ENCODE data around the gene ARVCF. TPM values are rescaled to one million over a fixed set of nuclear protein-coding genes. Genes with fewer than 3 reads are reported as not detected.

ARVCF gene
- total and polyA plus RNA-seq, 9 of the 15 experiments (the other 6 are each of a cell fraction or from before 2014, with no cell fraction given) = 0.03 to 97.4 (median 15.6) TPM

DNA sequence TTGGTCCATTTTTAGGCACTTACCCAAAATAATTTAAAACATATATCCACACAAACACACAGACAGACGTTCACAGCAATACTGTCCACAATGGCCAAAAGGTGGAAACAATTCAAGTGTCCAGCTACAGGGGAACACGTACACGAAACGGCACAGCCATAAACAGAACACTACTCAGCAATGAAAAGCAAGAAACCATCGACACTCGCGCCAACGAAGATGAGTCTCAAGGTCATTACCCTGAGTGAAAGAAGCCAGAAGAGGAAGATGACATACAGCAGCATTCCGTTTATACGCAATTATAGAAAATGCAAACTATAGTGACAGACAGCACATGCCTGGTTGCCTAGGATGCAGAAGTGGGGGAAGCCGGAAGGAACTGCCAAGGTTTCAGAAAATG lies 88.4 kb downstream of the ARVCF start (continued):
- TF ChIP-seq ESRRA (IDR thresholded peaks at IDR 0.05; ENCODE audit: borderline replicate concordance, low read depth) (peak; percentile 59), CSDE1 (IDR thresholded peaks at IDR 0.05) (0 out of 4 replicates have a peak, but pooled peaks of 1 of the 2 experiments have one; percentile 51), SMAD4 (CRISPR knock-in tag; conservative IDR thresholded peaks at IDR 0.05) (no peak), ARHGAP35 (IDR thresholded peaks at IDR 0.05; ENCODE audit: partially characterized antibody) (peak; percentile 64), EZH2 (IDR thresholded peaks at IDR 0.05; ENCODE audit: borderline replicate concordance, low read depth, low read length) (no peak), ATF7 (IDR thresholded peaks at IDR 0.05) (no peak), HDGF (IDR thresholded peaks at IDR 0.05) (peak; percentile 79; the same call in 1 of the 2 replicates), ETV6 (IDR thresholded peaks at IDR 0.05; ENCODE audit: borderline replicate concordance in 1 of 2, low read depth in 2 of 2, low read length in 1 of 2) (no peak), ETV6 (CRISPR knock-in tag; IDR thresholded peaks at IDR 0.05; ENCODE audit: borderline replicate concordance) (peak; percentile 28; the same call in 1 of the 2 replicates), HLTF (IDR thresholded peaks at IDR 0.05) (no peak), NCOA4 (IDR thresholded peaks at IDR 0.05; ENCODE audit: partially characterized antibody) (no peak), MTA2 (IDR thresholded peaks at IDR 0.05; ENCODE audit: low read depth) (no peak), SRSF3 (IDR thresholded peaks at IDR 0.05; ENCODE audit: insufficient read depth, low read length) (no peak), NFIC (IDR thresholded peaks at IDR 0.05) (peak; percentile 6; the same call in 1 of the 2 replicates), SMAD2 (IDR thresholded peaks at IDR 0.05; ENCODE audit: low read depth, low read length) (no peak), NR4A1 (CRISPR knock-in tag; IDR thresholded peaks at IDR 0.05) (no peak), NR4A1 (tag; IDR thresholded peaks at IDR 0.05) (no peak), WHSC1 (IDR thresholded peaks at IDR 0.05; ENCODE audit: low read length) (peak; percentile 86), ETV5 (CRISPR knock-in tag; IDR thresholded peaks at IDR 0.05; ENCODE audit: low read depth) (no peak), FOSL1 (tag; conservative IDR thresholded peaks at IDR 0.05) (no peak)
- TF ChIP-seq, protein P1, sequence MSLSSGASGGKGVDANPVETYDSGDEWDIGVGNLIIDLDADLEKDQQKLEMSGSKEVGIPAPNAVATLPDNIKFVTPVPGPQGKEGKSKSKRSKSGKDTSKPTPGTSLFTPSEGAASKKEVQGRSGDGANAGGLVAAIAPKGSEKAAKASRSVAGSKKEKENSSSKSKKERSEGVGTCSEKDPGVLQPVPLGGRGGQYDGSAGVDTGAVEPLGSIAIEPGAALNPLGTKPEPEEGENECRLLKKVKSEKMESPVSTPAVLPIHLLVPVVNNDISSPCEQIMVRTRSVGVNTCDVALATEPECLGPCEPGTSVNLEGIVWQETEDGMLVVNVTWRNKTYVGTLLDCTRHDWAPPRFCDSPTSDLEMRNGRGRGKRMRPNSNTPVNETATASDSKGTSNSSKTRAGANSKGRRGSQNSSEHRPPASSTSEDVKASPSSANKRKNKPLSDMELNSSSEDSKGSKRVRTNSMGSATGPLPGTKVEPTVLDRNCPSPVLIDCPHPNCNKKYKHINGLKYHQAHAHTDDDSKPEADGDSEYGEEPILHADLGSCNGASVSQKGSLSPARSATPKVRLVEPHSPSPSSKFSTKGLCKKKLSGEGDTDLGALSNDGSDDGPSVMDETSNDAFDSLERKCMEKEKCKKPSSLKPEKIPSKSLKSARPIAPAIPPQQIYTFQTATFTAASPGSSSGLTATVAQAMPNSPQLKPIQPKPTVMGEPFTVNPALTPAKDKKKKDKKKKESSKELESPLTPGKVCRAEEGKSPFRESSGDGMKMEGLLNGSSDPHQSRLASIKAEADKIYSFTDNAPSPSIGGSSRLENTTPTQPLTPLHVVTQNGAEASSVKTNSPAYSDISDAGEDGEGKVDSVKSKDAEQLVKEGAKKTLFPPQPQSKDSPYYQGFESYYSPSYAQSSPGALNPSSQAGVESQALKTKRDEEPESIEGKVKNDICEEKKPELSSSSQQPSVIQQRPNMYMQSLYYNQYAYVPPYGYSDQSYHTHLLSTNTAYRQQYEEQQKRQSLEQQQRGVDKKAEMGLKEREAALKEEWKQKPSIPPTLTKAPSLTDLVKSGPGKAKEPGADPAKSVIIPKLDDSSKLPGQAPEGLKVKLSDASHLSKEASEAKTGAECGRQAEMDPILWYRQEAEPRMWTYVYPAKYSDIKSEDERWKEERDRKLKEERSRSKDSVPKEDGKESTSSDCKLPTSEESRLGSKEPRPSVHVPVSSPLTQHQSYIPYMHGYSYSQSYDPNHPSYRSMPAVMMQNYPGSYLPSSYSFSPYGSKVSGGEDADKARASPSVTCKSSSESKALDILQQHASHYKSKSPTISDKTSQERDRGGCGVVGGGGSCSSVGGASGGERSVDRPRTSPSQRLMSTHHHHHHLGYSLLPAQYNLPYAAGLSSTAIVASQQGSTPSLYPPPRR (CRISPR knock-in tag; IDR thresholded peaks at IDR 0.05; ENCODE audit: borderline replicate concordance) = no peak
- TF ChIP-seq, protein P2, sequence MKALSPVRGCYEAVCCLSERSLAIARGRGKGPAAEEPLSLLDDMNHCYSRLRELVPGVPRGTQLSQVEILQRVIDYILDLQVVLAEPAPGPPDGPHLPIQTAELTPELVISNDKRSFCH (CRISPR knock-in tag; IDR thresholded peaks at IDR 0.05) = no peak
- TF ChIP-seq, protein P2 (tag; IDR thresholded peaks at IDR 0.05) = no peak; the same call in 1 of the 2 replicates
- TF ChIP-seq, protein P3, sequence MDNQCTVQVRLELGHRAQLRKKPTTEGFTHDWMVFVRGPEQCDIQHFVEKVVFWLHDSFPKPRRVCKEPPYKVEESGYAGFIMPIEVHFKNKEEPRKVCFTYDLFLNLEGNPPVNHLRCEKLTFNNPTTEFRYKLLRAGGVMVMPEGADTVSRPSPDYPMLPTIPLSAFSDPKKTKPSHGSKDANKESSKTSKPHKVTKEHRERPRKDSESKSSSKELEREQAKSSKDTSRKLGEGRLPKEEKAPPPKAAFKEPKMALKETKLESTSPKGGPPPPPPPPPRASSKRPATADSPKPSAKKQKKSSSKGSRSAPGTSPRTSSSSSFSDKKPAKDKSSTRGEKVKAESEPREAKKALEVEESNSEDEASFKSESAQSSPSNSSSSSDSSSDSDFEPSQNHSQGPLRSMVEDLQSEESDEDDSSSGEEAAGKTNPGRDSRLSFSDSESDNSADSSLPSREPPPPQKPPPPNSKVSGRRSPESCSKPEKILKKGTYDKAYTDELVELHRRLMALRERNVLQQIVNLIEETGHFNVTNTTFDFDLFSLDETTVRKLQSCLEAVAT (IDR thresholded peaks at IDR 0.05) = peak in 1 of 2 experiments; percentile 49; a peak in 1 of 4 replicates

Measured in K562 (cell line).